D721Med (cell line): ENCODE data around the gene EIF3L.
A peak's percentile ranks its signal among the peaks of the same experiment; 100 is the strongest.

ENCODE experiments used
- DNase-seq: peaks from one replicate; pipeline ENCODE4 v3.0.0; 2011; ENCODE audit warnings: low spot score; ENCODE audit not compliant: insufficient read length
- FAIRE-seq: peaks from 2 replicates; lab custom pipeline; 2011; peaks lifted over from hg19 to GRCh38; lab: Jason Lieb, UNC
- CTCF ChIP-seq: IDR thresholded peaks from 2 replicates; pipeline ENCODE4 v1.5.1; 2012; ENCODE audit warnings: mild to moderate bottlenecking, control low read depth; ENCODE audit not compliant: insufficient read depth; ENCODE audit errors: missing control alignments

Gene EIF3L

DNA sequence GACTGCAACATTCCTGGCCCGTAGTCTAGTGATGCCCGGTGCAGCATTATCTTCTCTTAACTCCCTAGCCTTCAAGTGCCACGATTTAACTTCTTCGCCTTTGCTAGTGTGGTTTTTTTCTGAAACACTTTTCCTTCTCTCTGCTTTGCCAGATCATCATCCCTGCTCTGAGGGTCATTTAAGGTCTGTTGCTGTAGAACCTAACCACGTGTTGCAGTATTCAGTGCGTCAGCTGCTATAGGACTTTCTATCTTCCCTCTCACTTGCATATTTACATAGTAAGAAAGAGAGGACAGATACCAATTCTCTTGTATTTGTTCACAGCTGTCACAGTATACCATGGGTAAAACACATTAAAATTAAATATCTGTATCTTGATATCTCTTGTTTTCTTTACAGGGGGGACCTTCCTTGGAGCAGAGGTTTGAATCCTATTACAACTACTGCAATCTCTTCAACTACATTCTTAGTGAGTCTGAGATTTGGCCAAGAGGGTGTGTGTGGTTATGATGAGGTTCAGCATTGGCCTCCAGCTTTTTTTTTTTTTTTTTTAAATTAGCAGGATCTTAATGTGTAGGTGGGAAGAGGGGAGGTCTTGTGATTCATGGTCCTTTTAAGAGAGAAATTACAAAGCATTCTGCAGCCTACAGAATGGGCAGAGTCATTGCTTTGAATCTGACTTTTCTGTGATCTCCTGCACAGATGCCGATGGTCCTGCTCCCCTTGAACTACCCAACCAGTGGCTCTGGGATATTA, 13.5 kb downstream of the EIF3L start:
- no peak for TF ChIP-seq CTCF
- no peak for DNase-seq
- no peak for FAIRE-seq

DNA sequence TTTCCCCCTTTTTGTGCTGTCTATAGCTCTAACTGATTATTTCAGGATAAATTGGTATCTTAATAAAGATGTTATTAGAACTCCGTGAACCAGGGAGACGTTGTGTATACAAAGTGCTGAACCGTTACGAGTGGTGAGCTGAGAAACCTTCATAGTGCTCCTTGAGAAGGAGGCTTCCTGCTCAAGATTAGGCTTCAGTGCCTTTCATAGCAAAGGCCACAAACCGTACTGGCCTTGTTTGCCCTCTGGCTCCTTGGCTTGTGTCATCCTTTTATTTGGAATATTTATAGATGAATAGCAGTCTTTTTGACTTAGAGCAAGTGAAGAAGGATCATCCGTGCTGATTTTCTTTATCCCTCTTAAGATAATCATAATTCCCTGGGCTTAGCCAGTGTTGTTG, 16.3 kb downstream of the EIF3L start:
- no peak for TF ChIP-seq CTCF
- no peak for FAIRE-seq
- no peak for DNase-seq

- FAIRE-seq (no peak), DNase-seq (no peak)
- TF ChIP-seq CTCF = no peak
Observed at GRCh38 chr22:37870273-37870672, 21.1 kb downstream of the EIF3L start.

DNA sequence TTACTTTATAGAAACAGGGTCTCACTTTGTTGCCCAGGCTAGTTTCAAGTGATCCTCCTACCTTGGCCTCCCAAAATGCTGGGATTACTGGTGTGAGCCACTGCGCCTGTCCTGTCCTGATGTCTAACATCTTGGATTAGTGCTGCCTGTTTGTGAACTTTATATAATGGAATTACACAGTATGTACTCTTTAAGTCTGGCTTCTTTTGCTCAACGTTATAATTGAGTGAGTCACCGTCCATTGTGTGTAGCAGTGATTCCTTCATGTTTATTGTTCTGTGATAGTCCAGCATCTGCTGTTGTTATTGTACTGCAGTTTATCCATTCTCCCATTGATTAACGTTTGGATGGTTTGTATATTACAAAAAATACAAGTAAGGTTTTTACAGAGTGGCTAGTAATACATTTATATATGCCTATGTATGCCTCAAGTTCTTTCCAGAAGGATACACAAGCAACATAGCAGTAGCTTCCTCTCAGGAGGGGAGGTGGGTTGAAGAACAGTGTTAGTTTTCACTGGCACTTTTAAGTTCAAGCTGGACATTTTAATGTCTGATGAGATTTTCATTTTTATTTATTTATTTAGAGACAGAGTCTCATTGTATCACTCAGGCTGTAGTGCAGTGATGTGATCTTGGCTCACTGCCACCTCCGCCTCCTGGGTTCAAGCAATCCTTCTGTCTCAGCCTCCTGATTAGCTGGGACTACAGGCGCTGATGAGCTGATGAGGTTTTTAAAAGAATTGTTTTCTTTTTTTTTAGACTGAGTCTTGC, 31.6 kb downstream of the EIF3L start:
- DNase-seq (no peak), FAIRE-seq (no peak)
- no peak for TF ChIP-seq CTCF

GRCh38 chr22:37884420-37884819, 35.2 kb downstream of the EIF3L start:
- FAIRE-seq (no peak), DNase-seq (no peak)
- no peak for TF ChIP-seq CTCF

- DNase-seq (no peak), FAIRE-seq (no peak)
- TF ChIP-seq CTCF = peak; percentile 6
Observed at GRCh38 chr22:37887584-37888378, 38.6 kb downstream of the EIF3L start.
